GM12874 (cell line): ENCODE results near the gene MSRB3.

ENCODE experiments used
- TF ChIP-seq, protein P1 (sequence below): IDR thresholded peaks from 2 replicates; pipeline ENCODE4 v1.5.1; 2011; ENCODE audit warnings: low read depth, mild to moderate bottlenecking, control low read depth, low read length, moderate library complexity; ENCODE audit not compliant: insufficient read depth

The MSRB3 gene

DNA sequence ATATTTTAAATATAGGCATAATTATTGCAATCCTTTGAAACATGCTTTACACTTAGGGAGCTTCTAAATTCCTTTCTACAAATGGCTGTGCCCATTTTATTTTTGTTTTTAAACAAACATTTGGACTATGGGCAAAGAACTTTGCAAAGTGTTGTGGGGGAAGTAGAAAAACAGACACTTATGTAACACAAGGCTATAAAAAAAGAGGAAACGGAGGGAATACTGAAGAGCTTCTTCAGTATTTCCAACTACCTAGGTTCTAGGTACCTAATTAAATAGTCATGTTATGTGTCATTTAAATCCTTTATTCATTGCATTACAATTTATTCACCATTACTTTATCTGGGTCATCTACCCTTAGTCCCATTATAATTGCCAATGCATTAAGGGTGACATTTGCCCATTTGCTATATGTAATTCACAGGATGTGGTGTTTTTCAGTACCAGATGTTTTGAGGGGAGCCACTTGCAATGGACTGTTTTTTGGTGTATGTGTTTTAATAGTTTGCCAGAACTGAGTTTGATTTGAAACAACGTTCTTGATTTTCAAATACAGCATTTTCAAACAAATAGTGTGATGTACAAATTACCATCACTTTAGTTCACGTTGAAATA, 1.5 kb upstream of the MSRB3 start:
- TF ChIP-seq, protein P1, sequence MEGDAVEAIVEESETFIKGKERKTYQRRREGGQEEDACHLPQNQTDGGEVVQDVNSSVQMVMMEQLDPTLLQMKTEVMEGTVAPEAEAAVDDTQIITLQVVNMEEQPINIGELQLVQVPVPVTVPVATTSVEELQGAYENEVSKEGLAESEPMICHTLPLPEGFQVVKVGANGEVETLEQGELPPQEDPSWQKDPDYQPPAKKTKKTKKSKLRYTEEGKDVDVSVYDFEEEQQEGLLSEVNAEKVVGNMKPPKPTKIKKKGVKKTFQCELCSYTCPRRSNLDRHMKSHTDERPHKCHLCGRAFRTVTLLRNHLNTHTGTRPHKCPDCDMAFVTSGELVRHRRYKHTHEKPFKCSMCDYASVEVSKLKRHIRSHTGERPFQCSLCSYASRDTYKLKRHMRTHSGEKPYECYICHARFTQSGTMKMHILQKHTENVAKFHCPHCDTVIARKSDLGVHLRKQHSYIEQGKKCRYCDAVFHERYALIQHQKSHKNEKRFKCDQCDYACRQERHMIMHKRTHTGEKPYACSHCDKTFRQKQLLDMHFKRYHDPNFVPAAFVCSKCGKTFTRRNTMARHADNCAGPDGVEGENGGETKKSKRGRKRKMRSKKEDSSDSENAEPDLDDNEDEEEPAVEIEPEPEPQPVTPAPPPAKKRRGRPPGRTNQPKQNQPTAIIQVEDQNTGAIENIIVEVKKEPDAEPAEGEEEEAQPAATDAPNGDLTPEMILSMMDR, result no peak

DNA sequence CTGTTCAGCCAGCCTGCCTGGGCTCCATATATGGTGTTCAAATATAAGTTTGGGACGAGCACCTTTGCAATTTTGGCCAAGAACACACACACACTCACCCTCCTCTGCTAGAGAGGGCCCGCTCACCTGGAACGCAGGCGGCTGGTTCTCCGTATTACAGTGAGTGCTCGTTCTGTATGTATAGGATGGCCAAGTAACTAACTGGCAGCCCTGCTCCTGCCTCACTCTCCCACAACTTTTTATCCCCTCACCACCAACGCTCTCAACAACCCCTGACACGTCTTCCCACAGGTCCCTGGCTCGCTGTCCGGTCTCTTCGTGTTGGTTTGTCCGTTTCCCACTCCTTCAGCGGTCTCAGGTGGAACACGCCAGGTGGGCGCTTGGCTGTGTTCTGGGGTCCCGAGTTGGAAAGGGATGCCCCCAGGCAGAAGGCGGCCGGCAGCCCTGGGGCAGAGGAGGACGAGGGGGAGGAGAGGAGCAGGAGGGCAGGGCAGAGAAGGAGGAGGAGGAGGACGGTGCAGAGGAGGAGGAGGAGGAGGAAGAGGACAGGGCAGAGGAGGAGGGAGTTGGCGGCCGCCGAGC, 398 bp upstream of the MSRB3 start:
- TF ChIP-seq, protein P1, result no peak

DNA sequence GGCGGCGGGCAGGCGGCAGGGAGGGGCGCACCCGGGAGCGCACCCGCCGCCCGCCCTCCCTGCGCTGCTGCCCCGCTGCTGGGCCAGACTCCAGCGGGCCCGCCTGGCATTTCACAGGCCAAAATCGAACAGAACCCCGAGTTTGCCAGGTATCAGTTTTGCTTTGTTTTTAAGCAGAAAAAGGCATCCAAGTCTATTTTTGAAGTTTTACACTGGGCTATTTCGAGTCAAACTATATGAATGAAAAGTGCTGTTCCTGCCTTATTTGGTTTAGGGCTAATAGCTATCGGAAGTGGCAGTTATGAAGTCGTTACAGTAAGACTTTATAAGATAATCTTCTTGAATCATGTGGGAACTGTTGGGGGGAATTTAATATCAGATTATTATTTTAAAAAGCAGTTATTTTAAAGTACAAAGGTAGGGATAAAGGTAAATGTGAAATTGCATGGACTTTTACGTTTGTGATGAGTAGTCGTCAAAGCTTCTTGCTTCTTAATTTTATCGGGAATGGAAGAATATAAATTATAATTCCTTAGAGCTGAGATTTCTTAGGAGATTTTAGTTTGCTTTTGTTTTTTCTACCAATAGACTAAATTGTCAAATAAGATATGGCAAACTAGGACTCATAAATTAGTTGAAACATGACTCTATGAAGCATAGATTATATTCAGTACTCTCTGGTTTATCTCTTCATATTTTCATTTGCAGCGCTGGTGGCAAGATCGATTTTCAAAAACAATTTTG, 1.1 kb downstream of the MSRB3 start:
- TF ChIP-seq, protein P1, result no peak

DNA sequence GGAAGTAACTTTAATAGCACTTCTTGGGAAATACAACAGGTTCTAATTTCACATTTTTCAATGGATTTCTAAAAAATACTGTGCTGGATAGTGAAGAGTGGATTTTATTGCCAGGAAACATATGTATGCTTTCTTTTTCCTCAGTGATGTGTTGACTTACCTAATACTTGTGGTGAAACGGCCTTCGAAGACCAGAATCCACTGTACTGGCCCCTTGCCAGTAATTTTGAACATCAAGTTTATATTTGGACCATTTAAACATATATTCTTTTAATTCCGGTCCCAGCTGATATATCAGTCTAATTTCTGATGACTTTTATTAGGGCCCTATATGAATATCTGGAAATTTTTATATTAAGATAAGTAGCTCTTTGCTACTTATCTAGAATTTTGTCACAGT, 1.8 kb downstream of the MSRB3 start:
- TF ChIP-seq, protein P1, result no peak

DNA sequence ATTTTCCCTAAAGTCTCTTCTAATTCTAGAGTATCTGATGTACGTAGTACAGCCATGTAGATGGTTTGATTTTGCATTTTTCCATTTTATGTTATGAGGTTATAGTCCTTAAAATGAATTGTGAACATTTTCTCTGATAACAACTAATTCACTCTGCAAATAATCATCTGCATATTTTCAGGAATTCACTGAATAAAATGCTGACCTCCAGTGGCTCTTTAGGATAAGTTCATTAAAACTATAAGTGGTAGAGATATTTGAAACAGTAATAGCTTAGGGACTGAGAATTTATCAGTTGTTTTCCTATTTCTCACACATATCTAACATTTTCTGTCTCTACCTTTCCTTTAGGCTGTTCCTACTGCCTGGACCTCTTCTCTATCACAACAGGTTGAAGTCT, 4.4 kb downstream of the MSRB3 start:
- TF ChIP-seq, protein P1, result no peak

DNA sequence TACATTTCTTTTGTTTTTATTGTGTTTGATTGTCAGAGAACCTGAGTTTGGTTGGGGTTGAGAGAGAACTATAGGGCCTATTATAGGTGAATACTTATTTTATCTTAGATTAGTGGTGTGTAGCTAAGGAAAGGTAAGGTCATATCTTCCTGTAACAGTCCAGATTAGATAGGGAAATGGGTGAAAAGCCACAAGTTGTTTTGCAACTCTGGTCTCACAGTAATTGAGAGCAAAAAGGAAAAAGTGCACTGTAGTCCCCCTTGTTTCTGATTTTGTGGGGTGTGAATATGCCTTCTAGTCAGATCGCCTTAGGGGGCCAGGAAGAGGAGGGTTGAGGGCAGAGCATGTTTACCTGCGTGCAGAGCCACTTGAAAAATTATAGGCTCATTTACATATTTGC, 8.9 kb downstream of the MSRB3 start:
- TF ChIP-seq, protein P1, result no peak

DNA sequence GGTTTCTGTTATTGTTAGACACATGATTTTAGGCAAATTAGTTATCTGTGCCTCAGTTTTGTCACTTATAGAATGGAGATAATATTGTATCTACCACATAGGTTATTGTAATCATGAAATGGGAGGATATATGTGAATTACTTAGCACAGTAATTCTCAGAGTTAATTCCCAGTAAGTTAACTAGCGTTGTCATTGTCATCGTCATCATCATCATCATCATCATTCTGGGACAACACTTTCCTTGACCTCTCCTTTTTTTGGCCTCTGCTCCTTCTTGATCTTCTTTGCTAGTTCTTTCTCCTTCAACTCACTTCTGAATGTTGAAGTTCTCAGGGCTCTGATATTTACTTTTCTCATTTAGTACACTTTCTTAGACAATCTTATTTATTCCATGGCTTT, 13.8 kb downstream of the MSRB3 start:
- TF ChIP-seq, protein P1, result no peak
